Kidney epithelial cell (primary cell): ENCODE data around the gene GP1BB. TPM values are rescaled to one million over a fixed set of nuclear protein-coding genes. Genes with fewer than 3 reads are reported as not detected.

Source experiments
- DNase-seq: peaks from one replicate; pipeline ENCODE4 v3.0.0-alpha.2; 2010; ENCODE audit warnings: low read depth
- H3K27me3 ChIP-seq: 2 replicates; pipeline ENCODE4 v1.6.0; 2011; ENCODE audit warnings: low read length; ENCODE audit not compliant: control insufficient read depth, insufficient read depth
- H3K36me3 ChIP-seq: 2 replicates; pipeline ENCODE4 v1.5.1; 2011; ENCODE audit warnings: low read length; ENCODE audit not compliant: control insufficient read depth, insufficient read depth
- H3K4me3 ChIP-seq: 2 replicates; pipeline ENCODE4 v1.5.1; 2011; ENCODE audit warnings: low read depth, mild to moderate bottlenecking, control low read depth, low read length
- total RNA-seq: library from RNA; depleted of rRNA; stranded (reverse); fragments of >200 nt; gene quantifications from 2 replicates; pipeline ENCODE4 v1.2.3, GENCODE V29; 2015
- TF ChIP-seq, protein P1 (sequence below): IDR thresholded peaks from 2 replicates; pipeline ENCODE4 v1.5.1; 2011; ENCODE audit warnings: mild to moderate bottlenecking, moderate library complexity, low read length, control low read depth, inconsistent platforms; ENCODE audit not compliant: insufficient read depth, poor library complexity, severe bottlenecking

The GP1BB gene
- total RNA-seq, 1 donor from 2014 or later, result 0.50 TPM

DNA sequence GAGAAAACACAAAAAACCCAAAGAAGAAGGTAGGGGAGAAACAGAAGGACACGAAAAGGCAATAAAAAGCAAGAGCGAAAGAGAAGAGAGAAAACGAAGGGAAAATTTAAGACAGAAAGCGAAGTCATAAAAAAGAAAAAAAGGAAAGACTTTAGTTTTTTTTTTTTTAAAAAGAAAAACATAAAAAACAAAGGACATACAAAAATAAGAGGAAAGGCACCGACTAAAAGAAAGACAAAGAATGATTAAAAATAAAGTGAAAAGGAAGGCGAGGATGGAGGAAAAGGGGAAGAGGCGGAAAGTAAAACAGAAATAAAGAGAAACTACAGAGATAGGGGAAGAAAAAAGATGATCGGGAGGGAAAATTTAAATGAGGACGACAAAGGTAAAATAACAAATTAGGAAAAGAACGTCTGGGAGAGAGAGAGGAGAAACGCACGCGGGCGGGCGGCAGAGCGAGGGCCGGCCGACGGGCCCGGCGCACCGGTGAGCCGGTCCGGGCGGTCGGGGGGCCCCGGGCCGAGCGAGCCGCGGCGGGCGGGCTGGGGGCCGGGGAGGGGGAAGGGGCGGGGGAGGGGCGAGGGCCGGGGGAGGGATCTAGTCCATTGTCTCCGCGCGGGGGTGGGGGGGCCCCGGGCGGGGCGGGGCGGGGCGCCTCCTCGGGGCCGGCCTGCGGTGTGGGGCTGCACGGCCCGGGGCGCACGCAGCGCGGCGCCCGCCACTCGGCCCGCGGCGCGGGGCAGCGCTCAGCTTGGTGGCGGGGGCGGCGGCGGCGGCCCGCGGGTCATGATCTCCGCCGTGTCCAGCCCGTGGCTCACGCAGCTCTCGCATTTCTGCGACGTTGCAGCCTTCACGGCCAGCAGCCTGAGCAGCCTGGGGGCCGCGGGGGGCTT, 37.0 kb downstream of the GP1BB start, which contains the start of gene TBX1:
Gene TBX1, plus strand, starts transcription at position 721 of the 893 bp plus-strand sequence. Its CDS starts 66 bp downstream, at position 787.
- TF ChIP-seq, protein P1, sequence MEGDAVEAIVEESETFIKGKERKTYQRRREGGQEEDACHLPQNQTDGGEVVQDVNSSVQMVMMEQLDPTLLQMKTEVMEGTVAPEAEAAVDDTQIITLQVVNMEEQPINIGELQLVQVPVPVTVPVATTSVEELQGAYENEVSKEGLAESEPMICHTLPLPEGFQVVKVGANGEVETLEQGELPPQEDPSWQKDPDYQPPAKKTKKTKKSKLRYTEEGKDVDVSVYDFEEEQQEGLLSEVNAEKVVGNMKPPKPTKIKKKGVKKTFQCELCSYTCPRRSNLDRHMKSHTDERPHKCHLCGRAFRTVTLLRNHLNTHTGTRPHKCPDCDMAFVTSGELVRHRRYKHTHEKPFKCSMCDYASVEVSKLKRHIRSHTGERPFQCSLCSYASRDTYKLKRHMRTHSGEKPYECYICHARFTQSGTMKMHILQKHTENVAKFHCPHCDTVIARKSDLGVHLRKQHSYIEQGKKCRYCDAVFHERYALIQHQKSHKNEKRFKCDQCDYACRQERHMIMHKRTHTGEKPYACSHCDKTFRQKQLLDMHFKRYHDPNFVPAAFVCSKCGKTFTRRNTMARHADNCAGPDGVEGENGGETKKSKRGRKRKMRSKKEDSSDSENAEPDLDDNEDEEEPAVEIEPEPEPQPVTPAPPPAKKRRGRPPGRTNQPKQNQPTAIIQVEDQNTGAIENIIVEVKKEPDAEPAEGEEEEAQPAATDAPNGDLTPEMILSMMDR, result no peak
- peaks cover 93% of the 10 kb centered on the region for H3K27me3 ChIP-seq
- no peak for DNase-seq
- no peak within 1 kb of the TSS for H3K4me3 ChIP-seq
- no peaks in the 10 kb centered on the region for H3K36me3 ChIP-seq

DNA sequence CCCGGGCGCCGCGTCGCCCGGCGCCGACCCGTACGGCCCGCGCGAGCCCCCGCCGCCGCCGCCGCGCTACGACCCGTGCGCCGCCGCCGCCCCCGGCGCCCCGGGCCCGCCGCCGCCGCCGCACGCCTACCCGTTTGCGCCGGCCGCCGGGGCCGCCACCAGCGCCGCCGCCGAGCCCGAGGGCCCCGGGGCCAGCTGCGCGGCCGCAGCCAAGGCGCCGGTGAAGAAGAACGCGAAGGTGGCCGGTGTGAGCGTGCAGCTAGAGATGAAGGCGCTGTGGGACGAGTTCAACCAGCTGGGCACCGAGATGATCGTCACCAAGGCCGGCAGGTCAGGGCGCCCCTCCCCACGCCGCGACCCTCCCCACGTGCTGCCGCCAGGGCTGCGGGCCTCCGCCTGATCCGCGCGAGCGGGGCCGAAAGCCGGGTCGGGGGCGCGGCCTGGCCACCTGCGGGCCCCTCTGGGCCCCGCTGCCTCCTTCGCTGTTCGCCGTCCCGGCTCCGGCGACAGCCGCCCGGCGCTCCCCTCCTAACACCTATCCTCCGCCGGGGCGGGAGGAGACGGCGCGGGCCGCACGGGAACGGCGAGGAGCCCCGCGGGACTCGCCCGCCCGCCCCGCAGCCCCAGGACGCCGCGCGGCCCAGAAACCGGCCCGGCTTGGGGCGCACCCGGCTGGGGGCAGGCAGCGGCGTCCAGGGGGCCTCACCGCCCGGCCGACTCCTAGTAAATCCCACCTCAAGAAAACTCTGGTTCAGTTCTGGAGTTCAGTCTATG, 37.8 kb downstream of the GP1BB start:
- no peaks in the 10 kb centered on the region for H3K36me3 ChIP-seq
- DNase-seq, result no peak
- peaks cover 92% of the 10 kb centered on the region for H3K27me3 ChIP-seq
- H3K4me3 ChIP-seq, result no peak overlapping the region
- TF ChIP-seq, protein P1, result no peak

DNA sequence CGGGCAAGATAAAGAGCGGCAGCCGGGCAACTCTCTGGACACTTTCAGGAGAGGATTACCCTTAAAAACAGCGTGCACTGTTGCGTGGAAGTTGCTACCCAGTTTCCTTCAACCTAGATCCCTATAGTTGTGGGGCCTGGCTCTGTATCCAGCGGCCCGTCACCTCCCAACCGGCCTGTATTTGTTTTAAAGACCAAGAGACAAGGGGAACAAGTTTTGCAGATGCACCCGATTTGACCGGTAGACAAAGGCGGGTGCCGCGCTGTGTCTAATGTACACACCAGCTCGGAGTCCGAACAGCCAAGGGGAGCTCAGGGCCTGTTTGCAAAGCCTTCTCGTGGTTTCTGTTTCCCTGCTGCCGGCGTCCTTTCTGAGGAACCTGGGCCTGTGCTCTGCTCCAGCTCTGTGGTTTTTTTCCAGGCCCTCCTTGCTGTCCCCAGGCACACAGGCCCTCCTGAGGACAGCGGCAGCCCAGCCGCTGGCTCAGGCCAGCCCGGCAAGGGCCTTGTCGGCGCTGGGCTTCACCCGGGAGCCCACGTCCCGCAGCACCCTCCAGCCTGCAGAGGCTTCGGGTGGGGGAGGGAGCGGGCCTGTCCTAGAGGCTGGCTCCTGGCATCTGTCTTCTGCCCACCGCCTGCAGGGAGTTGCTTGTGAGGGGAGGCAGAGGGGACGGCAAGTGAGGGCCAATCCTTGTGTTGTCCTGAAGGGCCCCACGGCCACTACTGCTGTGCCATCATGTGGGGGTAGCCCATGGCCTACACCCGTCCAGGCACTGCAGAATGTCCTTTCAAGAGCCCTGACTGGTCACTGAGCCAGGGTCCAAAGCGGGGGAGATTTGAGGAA, 38.6 kb downstream of the GP1BB start:
- Histone ChIP-seq H3K4me3 (no peak overlapping the region), H3K36me3 (no peaks in the 10 kb centered on the region), H3K27me3 (peaks cover 91% of the 10 kb centered on the region)
- DNase-seq, result no peak
- TF ChIP-seq, protein P1, result no peak

DNA sequence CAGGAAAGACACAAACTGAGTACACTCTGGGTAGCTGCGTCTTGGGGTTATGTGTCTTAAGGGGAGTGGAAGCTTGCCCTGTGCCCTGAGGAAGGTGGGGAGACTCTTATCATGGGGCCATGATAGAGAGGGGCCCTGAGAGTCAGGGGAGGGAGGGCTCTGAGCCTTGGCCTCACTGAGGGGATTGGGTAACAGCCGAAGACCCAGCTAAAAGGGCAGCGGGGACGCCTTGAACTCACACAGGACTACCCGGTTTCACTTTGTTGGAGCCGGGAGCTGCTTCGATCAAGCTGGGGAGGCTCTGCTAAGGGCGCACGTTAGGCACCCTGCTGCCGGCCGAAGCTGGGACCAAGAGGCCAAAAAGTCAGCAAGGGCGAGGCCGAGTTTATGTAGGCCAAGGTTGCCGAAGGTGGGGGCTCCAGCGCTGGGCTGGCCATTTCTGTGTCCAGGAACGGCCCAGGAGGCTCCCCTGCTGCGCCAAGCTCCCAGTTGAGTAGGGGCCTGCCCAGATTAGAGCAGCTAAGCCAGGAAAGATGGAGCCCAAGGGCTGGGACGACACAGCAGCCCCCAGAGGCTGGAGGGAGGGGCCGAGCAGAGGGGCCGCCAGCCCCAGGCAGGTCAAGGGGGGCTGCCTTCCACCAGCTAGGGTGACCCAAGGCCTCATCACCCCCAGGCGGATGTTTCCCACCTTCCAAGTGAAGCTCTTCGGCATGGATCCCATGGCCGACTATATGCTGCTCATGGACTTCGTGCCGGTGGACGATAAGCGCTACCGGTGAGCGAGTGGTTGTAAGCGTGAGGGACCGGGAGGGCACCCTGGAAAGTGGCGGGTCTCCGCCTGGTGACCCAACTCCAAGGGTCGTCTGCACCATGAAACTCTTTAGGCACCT, 39.5 kb downstream of the GP1BB start:
- Histone ChIP-seq H3K36me3 (no peaks in the 10 kb centered on the region), H3K27me3 (peaks cover 91% of the 10 kb centered on the region), H3K4me3 (no peak overlapping the region)
- DNase-seq, result no peak
- TF ChIP-seq, protein P1, result no peak
